HCT116 (cell line): ENCODE data around the gene PRKAG2. TPM values are rescaled to one million over a fixed set of nuclear protein-coding genes. Genes with fewer than 3 reads are reported as not detected.

ENCODE experiments used
- ATAC-seq: fragments of 200-7000 bp; cut with Tn5 transposase; 2 replicates; pipeline ENCODE4 v1.9.1; 2020; ENCODE audit warnings: mild to moderate bottlenecking, moderate library complexity
- BruUV-seq: library from RNA; stranded (reverse); fragments of 400-500 nt; replicated peaks from 2 replicates; lab custom pipeline; 2021; lab: Mats Ljungman, UMichigan
- CTCF ChIA-PET: fragments of 300-600 bp; sonication (Branson Sonifier 250); formaldehyde crosslinking; loops from one replicate; lab custom pipeline; 2021; ENCODE audit warnings: antibody characterized with exemption; lab: Charles Lee
- POLR2A ChIA-PET: fragments of 300-600, 350-600 bp; sonication (Branson Sonifier 250); formaldehyde crosslinking; loops from one replicate; lab custom pipeline; 2021; ENCODE audit warnings: antibody characterized with exemption; lab: Charles Lee
- RAD21 ChIA-PET, 2 experiments: fragments of 300-600 bp; sonication (Branson Sonifier 250); formaldehyde crosslinking; loops; one replicate each; lab custom pipeline; 2023; ENCODE audit warnings: low total read pairs in 2 of 2; ENCODE audit not compliant: uncharacterized antibody in 2 of 2, unreplicated experiment in 2 of 2, low non-redundant PET in 1 of 2; lab: Charles Lee
- DNase-seq: peaks from one replicate; pipeline ENCODE4 v3.0.0-alpha.2; 2010; ENCODE audit warnings: low read depth, low spot score
- H2AFZ ChIP-seq: fragments of 200-600 bp; shearing (Covaris generic), sonication (generic); 2 replicates; pipeline ENCODE4 v1.6.1; 2017; ENCODE audit warnings: low read depth, mixed run types, mixed read lengths, antibody characterized with exemption, low read length; ENCODE audit not compliant: poor library complexity, severe bottlenecking
- H3K27ac ChIP-seq: 2 replicates; pipeline ENCODE4 v1.5.1; 2012; ENCODE audit warnings: low read depth, low read length
- H3K27me3 ChIP-seq: fragments of 200-600 bp; sonication (generic); 2 replicates; pipeline ENCODE4 v1.6.1; 2016; ENCODE audit warnings: mixed run types, low read length, mixed read lengths; ENCODE audit not compliant: insufficient read depth
- H3K36me3 ChIP-seq, 2 experiments: fragments of 200-500 bp in 1 of 2; fragments of 200-600 bp in 1 of 2; sonication (Bioruptor generic) in 1 of 2; sonication (generic) in 1 of 2; 2 replicates each; pipeline versions ENCODE4 v1.5.1 to v1.6.1; 2014 to 2016; ENCODE audit warnings: low read length in 2 of 2, inconsistent platforms in 1 of 2, mixed read lengths in 1 of 2, mixed run types in 1 of 2; ENCODE audit not compliant: insufficient read depth in 2 of 2, control insufficient read depth in 1 of 2
- H3K4me1 ChIP-seq, 2 experiments: fragments of 200-600 bp in 1 of 2; sonication (generic) in 1 of 2; 2 replicates each; pipeline versions ENCODE4 v1.5.1 to v1.6.1; 2012 to 2017; ENCODE audit warnings: low read length in 2 of 2, inconsistent platforms in 1 of 2, mild to moderate bottlenecking in 1 of 2, mixed read lengths in 1 of 2, mixed run types in 1 of 2, moderate library complexity in 1 of 2; ENCODE audit not compliant: insufficient read depth in 2 of 2, control insufficient read depth in 1 of 2
- H3K4me2 ChIP-seq: fragments of 200-600 bp; sonication (generic); 2 replicates; pipeline ENCODE4 v1.6.1; 2017; ENCODE audit warnings: mixed run types, low read length, mixed read lengths
- H3K4me3 ChIP-seq, 2 experiments: fragments of 200-600 bp in 1 of 2; sonication (generic) in 1 of 2; replicated peaks in 1 of 2; 2 replicates each; pipeline ENCODE4 v1.5.1; 2011 to 2016; ENCODE audit warnings: low read length in 2 of 2, control low read depth in 1 of 2, low read depth in 1 of 2, mild to moderate bottlenecking in 1 of 2, mixed read lengths in 1 of 2, mixed run types in 1 of 2
- H3K79me2 ChIP-seq: fragments of 200-600 bp; sonication (generic); 2 replicates; pipeline ENCODE4 v1.6.1; 2017; ENCODE audit warnings: mild to moderate bottlenecking, mixed run types, low read length, moderate library complexity, mixed read lengths; ENCODE audit not compliant: insufficient read depth
- H3K9ac ChIP-seq: fragments of 200-600 bp; sonication (generic); 2 replicates; pipeline ENCODE4 v1.6.1; 2016; ENCODE audit warnings: low read length, mixed read lengths
- H3K9me2 ChIP-seq: fragments of 200-600 bp; sonication (generic), shearing (Covaris generic); 2 replicates; pipeline ENCODE4 v1.6.1; 2017; ENCODE audit warnings: mixed run types, mild to moderate bottlenecking, moderate library complexity; ENCODE audit not compliant: insufficient read depth
- H3K9me3 ChIP-seq, 2 experiments: fragments of 200-500 bp in 1 of 2; fragments of 200-600 bp in 1 of 2; sonication (Bioruptor generic) in 1 of 2; sonication (generic) in 1 of 2; 2 replicates each; pipeline ENCODE4 v1.6.1; 2014 to 2017; ENCODE audit warnings: low read length in 2 of 2, mixed read lengths in 2 of 2, inconsistent platforms in 1 of 2, low read depth in 1 of 2, mild to moderate bottlenecking in 1 of 2, mixed run types in 1 of 2, moderate library complexity in 1 of 2; ENCODE audit not compliant: control insufficient read depth in 1 of 2, insufficient read depth in 1 of 2
- H4K20me1 ChIP-seq: fragments of 200-600 bp; sonication (generic), shearing (Covaris generic); 2 replicates; pipeline ENCODE4 v1.6.1; 2017; ENCODE audit warnings: mixed run types, mild to moderate bottlenecking, moderate library complexity; ENCODE audit not compliant: insufficient read depth
- CBX3 ChIP-seq: IDR thresholded peaks from 2 replicates; pipeline ENCODE4 v1.6.1; 2012; ENCODE audit warnings: low read depth
- CEBPB ChIP-seq: IDR thresholded peaks from 2 replicates; pipeline ENCODE4 v1.6.1; 2012; ENCODE audit warnings: low read depth
- EGR1 ChIP-seq: IDR thresholded peaks from 2 replicates; pipeline ENCODE4 v1.6.1; 2012; ENCODE audit warnings: low read depth
- ELF1 ChIP-seq: IDR thresholded peaks from 2 replicates; pipeline ENCODE4 v1.6.1; 2012; ENCODE audit warnings: low read depth, borderline replicate concordance
- EZH2 ChIP-seq: fragments of 200-600 bp; sonication (generic); IDR thresholded peaks from 2 replicates; pipeline ENCODE4 v1.6.1; 2017; ENCODE audit warnings: antibody characterized with exemption, mixed run types
- JUND ChIP-seq: IDR thresholded peaks from 2 replicates; pipeline ENCODE4 v1.6.1; 2012
- MAX ChIP-seq: IDR thresholded peaks from 2 replicates; pipeline ENCODE4 v1.6.1; 2012
- POLR2A ChIP-seq: IDR thresholded peaks from 2 replicates; pipeline ENCODE4 v1.7.0; 2011; ENCODE audit warnings: borderline replicate concordance; ENCODE audit not compliant: insufficient read depth, insufficient read length; ENCODE audit errors: extremely low read depth
- POLR2AphosphoS5 ChIP-seq: IDR thresholded peaks from 2 replicates; pipeline ENCODE4 v1.6.1; 2011; ENCODE audit warnings: mild to moderate bottlenecking, low read depth, low read length, moderate library complexity
- REST ChIP-seq: IDR thresholded peaks from 2 replicates; pipeline ENCODE4 v1.6.1; 2012; ENCODE audit warnings: low read depth
- SP1 ChIP-seq: IDR thresholded peaks from 2 replicates; pipeline ENCODE4 v1.6.1; 2012; ENCODE audit warnings: low read depth
- ZBTB33 ChIP-seq: IDR thresholded peaks from 2 replicates; pipeline ENCODE4 v1.6.1; 2011; ENCODE audit warnings: mild to moderate bottlenecking, low read length, moderate library complexity; ENCODE audit not compliant: insufficient replicate concordance; ENCODE audit errors: extremely low read depth
- ZFX ChIP-seq: fragments of 450-650 bp; IDR thresholded peaks from 2 replicates; pipeline ENCODE4 v1.6.1; 2017
- ZNF274 ChIP-seq: fragments of 200-500 bp; sonication (Bioruptor generic); IDR thresholded peaks from 2 replicates; pipeline ENCODE4 v1.6.1; 2014; ENCODE audit warnings: mild to moderate bottlenecking, low read depth, low read length, inconsistent platforms
- intact Hi-C: fragments of 100-400 bp; cut with micrococcal nuclease; formaldehyde crosslinking; loops from 2 replicates; pipeline ENCODE4 v1.10.0; 2022
- total RNA-seq: library from RNA; stranded (reverse); gene quantifications from one replicate; pipeline ENCODE4 v1.2.1, GENCODE V29; 2021; ENCODE audit not compliant: unreplicated experiment

Gene PRKAG2
- total RNA-seq, 1 experiment from 2014 or later, result 23.6 TPM

GRCh38 chr7:151675196-151675920 lies 201.6 kb downstream of the PRKAG2 start:
- Histone ChIP-seq H3K9me3 (no peaks in the 10 kb centered on the region), H3K4me3 (no peak overlapping the region), H3K27ac (no peak overlapping the region), H3K4me1 (peaks cover 0 to 2% of the 10 kb centered on the region in 2 experiments; a peak in 1 of 4 replicates), H4K20me1 (no peaks in the 10 kb centered on the region), H3K36me3 (no peaks in the 10 kb centered on the region), H3K4me2 (no peak overlapping the region), H3K9ac (no peak overlapping the region), H3K27me3 (no peaks in the 10 kb centered on the region), H3K79me2 (no peaks in the 10 kb centered on the region), H2AFZ (no peak overlapping the region)
- ChIA-PET POLR2A (no interaction called here), RAD21 (no interaction called here)
- intact Hi-C loops, result no loop called here
- BruUV-seq, result no TSS peak
- no peak for ATAC-seq
- DNase-seq, result no peak
- TF ChIP-seq SP1, result no peak
- TF ChIP-seq, all 23 proteins: peak for 0
- no peaks in the 10 kb centered on the region for H3K9me2 ChIP-seq
- CTCF ChIA-PET, result no interaction called here

- ChIA-PET RAD21 (no interaction called here), POLR2A (no interaction called here), CTCF (no interaction called here)
- H4K20me1 ChIP-seq, result no peaks in the 10 kb centered on the region
- no peaks in the 10 kb centered on the region for H3K9me3 ChIP-seq
- H3K4me3 ChIP-seq, result no peak overlapping the region
- H3K79me2 ChIP-seq, result no peaks in the 10 kb centered on the region
- intact Hi-C loops, result no loop called here
- no peak overlapping the region for H3K4me2 ChIP-seq
- no peak for DNase-seq
- H3K36me3 ChIP-seq, result no peaks in the 10 kb centered on the region
- peaks cover 0 to 2% of the 10 kb centered on the region in 2 experiments; a peak in 1 of 4 replicates for H3K4me1 ChIP-seq
- BruUV-seq, result no TSS peak
- no peaks in the 10 kb centered on the region for H3K9me2 ChIP-seq
- H2AFZ ChIP-seq, result no peak overlapping the region
- no peak overlapping the region for H3K27ac ChIP-seq
- ATAC-seq, result no peak
- no peak overlapping the region for H3K9ac ChIP-seq
- H3K27me3 ChIP-seq, result no peaks in the 10 kb centered on the region
- TF ChIP-seq JUND (no peak), EZH2 (no peak), ZFX (no peak), ZBTB33 (no peak), POLR2A (no peak), REST (no peak), EGR1 (no peak), POLR2AphosphoS5 (no peak), MAX (no peak), ZNF274 (no peak), CBX3 (no peak), CEBPB (no peak), ELF1 (no peak)
These were observed 202.6 kb downstream of the PRKAG2 start for GRCh38 chr7:151674161-151674920.
